Stimulated activated CD8-positive, alpha-beta memory T cell treated with anti-CD3 and anti-CD28 coated beads, Interleukin-12 subunit alpha, Interleukin-12 subunit beta, amount 100 ng/mL, for 24 hours (primary cell): ENCODE measurements around the gene ARHGAP15.

Experiments used
- DNase-seq: peaks from one replicate; pipeline ENCODE4 v3.0.0-alpha.2; 2020; ENCODE audit errors: extremely low read depth

ARHGAP15 gene

GRCh38 chr2:143344780-143345179 is 215.6 kb downstream of the ARHGAP15 start:
- no peak for DNase-seq

DNA sequence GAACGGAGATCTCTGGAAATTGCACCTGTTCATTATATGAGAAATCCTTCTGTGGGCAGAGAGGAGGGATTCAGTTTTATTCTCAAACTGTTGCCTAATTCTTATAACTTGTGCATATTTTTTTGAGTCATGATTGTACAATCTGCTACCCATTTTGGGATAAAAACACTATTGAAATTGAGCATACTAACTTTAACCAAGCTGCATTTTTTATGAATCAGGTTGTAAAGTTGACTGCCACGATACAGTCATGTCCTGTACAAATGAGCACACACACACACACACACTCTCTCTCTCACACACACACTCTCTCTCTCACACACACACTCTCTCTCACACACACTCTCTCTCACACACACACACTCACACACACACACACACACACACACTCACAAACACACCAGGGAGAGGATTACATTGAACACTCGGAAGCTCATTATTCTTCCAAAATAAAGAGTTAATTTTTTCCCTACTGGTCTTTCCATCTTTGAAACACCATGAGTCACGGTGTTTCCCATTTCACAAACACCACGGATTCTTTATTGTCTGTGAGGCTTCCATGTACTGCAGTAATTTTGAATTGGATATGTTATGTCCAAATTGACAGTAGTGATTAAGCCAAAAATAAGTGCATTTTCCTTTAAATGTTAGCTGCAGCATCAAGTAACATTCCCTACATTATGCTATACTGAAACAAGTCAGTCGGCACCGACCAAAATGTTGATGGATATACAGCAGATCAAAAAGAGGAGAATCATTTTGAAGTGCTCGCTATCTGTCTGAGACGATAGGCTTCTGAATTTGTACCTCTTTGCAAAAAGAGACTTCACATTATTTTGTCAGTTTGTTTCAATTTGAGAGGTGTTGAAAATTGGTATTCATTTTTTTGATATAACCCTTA is 216.9 kb downstream of the ARHGAP15 start:
- no peak for DNase-seq

GRCh38 chr2:143347271-143347695 is 218.1 kb downstream of the ARHGAP15 start:
- DNase-seq, result no peak

DNA sequence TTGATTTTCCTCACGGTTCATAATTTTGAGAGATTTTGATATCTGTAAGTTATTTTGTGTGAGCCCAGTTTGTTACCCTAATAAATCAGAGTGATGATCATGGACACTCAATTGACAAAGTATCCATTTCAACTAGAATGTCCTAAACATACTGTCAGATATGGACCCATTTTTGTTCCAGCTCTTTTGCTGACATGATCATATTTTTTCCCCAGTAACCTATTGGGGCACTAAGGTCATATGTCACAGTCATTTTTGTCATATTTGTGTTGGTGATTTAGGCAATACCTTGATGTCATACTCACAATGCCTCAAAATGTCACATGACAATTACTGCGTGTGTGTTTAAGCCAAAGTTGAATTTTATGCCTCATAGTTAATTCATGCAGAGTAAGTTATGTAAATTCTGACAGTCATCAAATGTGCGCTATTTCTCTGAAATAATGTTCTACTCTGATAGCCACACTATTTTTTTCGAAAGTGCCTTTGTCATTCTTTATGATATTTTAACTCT is 218.7 kb downstream of the ARHGAP15 start:
- DNase-seq, result no peak

- no peak for DNase-seq
These were observed 225.0 kb downstream of the ARHGAP15 start for GRCh38 chr2:143354050-143354750.

DNA sequence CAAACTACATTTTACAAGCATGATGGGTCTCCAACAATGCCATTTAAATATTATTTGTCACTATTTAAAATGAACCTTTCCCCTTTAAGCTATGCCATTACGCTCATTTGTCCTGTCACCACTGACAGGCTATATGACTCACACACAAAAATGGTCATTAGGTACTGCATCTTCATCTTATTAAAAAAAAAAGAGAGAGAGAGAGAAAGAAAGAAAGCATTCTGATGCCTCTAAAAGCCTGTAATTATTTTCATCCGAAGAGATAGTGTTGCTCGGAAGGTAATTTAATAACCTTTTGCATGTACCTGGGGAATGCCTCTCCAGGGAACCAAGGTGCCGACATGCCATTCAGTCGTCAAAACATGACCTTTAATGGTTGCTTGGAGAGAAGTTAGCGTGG is 226.7 kb downstream of the ARHGAP15 start:
- no peak for DNase-seq

DNA sequence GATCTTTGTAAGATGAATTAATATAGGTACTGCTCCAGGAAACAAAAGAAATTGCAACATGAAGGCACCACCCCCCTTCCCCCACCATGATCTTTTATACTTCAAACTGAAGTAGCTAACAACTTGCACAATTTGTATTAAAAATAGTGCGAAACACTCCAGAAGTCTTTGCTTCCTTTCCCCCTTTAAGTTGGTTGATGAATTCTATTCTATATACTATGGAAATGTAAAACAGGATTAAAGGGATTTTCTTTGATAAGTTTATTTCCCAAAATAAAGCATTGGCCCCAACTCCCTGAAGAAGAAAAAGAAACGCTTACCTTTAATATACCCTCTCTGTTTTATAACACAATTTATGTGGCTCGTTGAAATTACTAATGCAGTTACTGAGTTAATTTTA is 227.1 kb downstream of the ARHGAP15 start:
- no peak for DNase-seq

GRCh38 chr2:143356736-143357446 is 227.7 kb downstream of the ARHGAP15 start:
- no peak for DNase-seq

GRCh38 chr2:143357966-143358365 is 228.7 kb downstream of the ARHGAP15 start:
- no peak for DNase-seq

DNA sequence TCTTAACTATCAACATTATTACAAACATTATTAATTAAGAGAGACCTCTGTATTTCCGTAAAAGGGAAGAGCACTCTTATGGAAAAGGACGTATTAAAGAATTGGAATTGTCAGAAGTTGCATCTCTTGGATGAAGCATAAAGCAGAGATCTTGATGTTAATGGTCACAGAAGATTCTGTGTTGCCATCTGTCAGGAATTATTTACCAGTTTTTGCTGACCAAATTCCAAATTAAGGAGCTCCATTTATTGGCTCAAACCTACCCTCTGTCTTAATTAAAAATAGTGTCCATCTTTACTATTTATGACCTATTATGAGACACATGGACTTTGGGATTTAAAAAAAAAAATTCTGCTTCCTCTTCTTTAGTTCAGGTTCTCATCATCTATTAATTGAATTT is 232.1 kb downstream of the ARHGAP15 start:
- no peak for DNase-seq

GRCh38 chr2:143371616-143372015 is 242.4 kb downstream of the ARHGAP15 start:
- no peak for DNase-seq

GRCh38 chr2:143375384-143375880 is 246.2 kb downstream of the ARHGAP15 start:
- DNase-seq, result no peak

DNA sequence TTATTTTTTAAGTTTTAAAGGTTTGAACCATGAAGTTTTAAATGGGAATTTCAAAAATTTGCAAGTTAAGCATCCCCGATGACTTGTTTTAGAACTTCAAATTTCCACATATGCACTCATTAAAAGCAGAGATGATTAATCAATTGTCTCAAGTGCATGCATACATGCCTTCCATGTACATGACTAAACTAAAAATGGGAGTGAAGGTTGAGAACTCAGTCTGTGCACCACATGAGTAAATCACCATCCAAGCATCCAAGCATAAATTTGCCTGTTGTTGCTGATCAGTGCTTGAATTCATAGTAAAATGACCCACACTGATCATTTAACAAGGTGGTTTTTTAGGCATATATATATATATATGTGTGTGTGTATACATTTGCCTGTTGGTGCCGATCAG is 249.8 kb downstream of the ARHGAP15 start:
- no peak for DNase-seq

DNA sequence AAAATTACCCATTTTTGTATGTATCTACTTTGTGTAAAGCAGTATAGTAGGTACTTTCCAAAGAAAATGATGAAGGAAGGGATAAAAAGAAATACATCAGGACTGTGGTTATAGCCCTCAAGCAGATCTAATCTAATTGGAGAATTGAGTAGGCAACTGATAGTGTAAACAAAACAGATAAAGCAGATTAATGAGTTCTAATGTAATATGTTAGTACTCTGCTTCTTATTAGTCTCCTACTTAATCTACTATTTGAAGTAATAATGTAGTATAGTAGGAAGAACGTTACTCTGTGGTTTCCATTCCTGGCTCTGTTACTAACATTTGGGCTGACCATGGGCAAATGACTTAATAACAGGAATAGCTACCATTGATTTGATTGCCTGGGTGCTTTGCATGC is 250.7 kb downstream of the ARHGAP15 start:
- DNase-seq, result no peak

DNA sequence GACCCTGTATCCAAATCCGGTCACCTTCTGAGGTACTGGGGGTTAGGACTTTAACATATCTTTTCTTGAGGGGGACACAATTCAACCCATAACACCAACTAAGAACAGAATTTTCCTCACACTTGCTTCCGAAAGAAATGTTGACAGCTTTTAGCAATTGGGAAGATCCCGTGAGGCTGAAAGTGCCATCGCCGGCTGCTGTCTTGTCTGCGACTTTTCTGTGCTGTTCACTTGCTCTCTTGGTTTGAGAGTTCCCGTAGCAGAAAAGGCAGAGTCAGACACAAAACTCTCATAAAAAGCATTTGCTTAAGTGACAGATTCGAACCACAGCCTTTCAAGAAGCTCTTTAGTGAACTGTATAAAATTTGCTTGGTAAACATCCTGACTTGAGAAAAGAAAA is 253.4 kb downstream of the ARHGAP15 start:
- DNase-seq, result no peak

- no peak for DNase-seq
These were observed 253.8 kb downstream of the ARHGAP15 start for GRCh38 chr2:143383016-143383415.

- no peak for DNase-seq
These were observed 254.9 kb downstream of the ARHGAP15 start for GRCh38 chr2:143384111-143384510.

GRCh38 chr2:143390171-143390570 is 261.0 kb downstream of the ARHGAP15 start:
- DNase-seq, result no peak

GRCh38 chr2:143392358-143392757 is 263.1 kb downstream of the ARHGAP15 start:
- DNase-seq, result no peak

GRCh38 chr2:143394062-143394461 is 264.8 kb downstream of the ARHGAP15 start:
- DNase-seq, result no peak

GRCh38 chr2:143397884-143398614 is 268.8 kb downstream of the ARHGAP15 start:
- DNase-seq, result no peak
